Measurements from ENCODE around the gene TMEM183A. TPM values are rescaled to one million over a fixed set of nuclear protein-coding genes. Genes with fewer than 3 reads are reported as not detected.
"Not testable (repeated sequence)": the region's sequence is repeated elsewhere in the genome, so short reads cannot be mapped to it uniquely, and the experiment has no call there.

TMEM183A gene
- total RNA-seq, 1 experiment from 2014 or later = 59.1 TPM

DNA sequence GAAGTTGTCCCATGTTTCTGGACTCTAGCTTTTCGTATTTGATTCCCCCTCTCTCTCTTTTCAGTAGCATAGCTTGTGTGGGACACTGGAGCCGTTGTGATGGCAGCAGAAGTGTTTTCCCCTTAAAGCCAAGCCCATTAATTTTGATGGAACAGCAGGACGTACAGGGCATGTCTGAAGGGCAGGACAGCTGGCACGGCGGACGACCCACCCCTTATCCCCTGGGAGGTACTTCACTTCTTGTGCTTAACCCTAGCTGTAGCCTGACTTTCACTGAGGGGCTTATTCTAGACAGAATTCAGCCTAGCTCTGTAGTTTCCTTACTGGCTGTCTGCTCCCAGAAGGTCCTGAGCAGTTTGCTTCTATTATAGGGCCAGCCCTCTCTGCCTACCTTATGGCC lies 10.5 kb downstream of the TMEM183A start:
- BruUV-seq (replicated peaks) = no TSS peak
- DNase-seq (ENCODE audit: low read depth, low spot score) (no peak), ATAC-seq (no peak)
- no peak overlapping the region for H3K27ac ChIP-seq (ENCODE audit: low read length)
- H3K27me3 ChIP-seq (ENCODE audit: control insufficient read depth, insufficient read depth, low read length) = no peaks in the 10 kb centered on the region
- peaks cover 42% of the 10 kb centered on the region for H3K36me3 ChIP-seq (ENCODE audit: control insufficient read depth, insufficient read depth, low read length)
- H3K9me3 ChIP-seq (ENCODE audit: control insufficient read depth, insufficient read depth, low read depth, low read length) = no peaks in the 10 kb centered on the region
- CTCF ChIA-PET = no interaction called here
- no peak for TF ChIP-seq POLR2AphosphoS5 (IDR thresholded peaks at IDR 0.05; ENCODE audit: low read depth, low read length)
- TF ChIP-seq TCF7L2 (IDR thresholded peaks at IDR 0.05; ENCODE audit: low read depth, low read length) = no peak
- TF ChIP-seq, protein P1, sequence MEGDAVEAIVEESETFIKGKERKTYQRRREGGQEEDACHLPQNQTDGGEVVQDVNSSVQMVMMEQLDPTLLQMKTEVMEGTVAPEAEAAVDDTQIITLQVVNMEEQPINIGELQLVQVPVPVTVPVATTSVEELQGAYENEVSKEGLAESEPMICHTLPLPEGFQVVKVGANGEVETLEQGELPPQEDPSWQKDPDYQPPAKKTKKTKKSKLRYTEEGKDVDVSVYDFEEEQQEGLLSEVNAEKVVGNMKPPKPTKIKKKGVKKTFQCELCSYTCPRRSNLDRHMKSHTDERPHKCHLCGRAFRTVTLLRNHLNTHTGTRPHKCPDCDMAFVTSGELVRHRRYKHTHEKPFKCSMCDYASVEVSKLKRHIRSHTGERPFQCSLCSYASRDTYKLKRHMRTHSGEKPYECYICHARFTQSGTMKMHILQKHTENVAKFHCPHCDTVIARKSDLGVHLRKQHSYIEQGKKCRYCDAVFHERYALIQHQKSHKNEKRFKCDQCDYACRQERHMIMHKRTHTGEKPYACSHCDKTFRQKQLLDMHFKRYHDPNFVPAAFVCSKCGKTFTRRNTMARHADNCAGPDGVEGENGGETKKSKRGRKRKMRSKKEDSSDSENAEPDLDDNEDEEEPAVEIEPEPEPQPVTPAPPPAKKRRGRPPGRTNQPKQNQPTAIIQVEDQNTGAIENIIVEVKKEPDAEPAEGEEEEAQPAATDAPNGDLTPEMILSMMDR (IDR thresholded peaks at IDR 0.05) = no peak
- TF ChIP-seq REST (IDR thresholded peaks at IDR 0.05; ENCODE audit: insufficient read depth in 1 of 2, low read depth in 2 of 2, low read length in 1 of 2) = no peak
- no peak for TF ChIP-seq SIN3A (IDR thresholded peaks at IDR 0.05; ENCODE audit: borderline replicate concordance, insufficient read depth, low read depth, low read length)
- POLR2A ChIA-PET = no interaction called here
- in situ Hi-C loops (cut with HindIII; ENCODE audit: low pct_unique_long_range_greater_than_20kb, low sequenced_read_pairs) (no loop called here), intact Hi-C loops (cut with micrococcal nuclease; ENCODE audit: unreplicated experiment) (no loop called here)
- no peak overlapping the region for H3K4me3 ChIP-seq (ENCODE audit: low read depth in 2 of 2, low read length in 2 of 2)
- H3K4me1 ChIP-seq (ENCODE audit: control insufficient read depth, insufficient read depth, low read length) = no peaks in the 10 kb centered on the region

DNA sequence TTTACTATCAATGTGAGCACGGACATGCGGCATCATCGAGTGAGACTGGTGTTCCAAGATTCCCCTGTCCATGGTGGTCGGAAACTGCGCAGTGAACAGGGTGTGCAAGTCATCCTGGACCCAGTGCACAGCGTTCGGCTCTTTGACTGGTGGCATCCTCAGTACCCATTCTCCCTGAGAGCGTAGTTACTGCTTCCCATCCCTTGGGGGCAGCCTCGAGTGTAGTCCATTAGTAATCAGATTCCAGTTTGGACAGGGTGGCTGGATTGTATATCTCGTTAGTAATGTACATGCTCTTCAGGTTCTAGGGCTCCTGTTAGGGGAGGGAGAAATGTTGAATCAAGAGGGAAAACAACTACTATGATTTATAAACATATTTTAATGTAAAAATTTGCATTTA lies 15.7 kb downstream of the TMEM183A start:
- intact Hi-C loops (cut with micrococcal nuclease; ENCODE audit: unreplicated experiment); DNase-seq (ENCODE audit: low read depth, low spot score); POLR2A ChIA-PET; BruUV-seq (replicated peaks); H3K9me3 ChIP-seq (ENCODE audit: control insufficient read depth, insufficient read depth, low read depth, low read length); CTCF ChIA-PET; H3K4me3 ChIP-seq (ENCODE audit: low read depth in 2 of 2, low read length in 2 of 2); H3K27me3 ChIP-seq (ENCODE audit: control insufficient read depth, insufficient read depth, low read length); H3K27ac ChIP-seq (ENCODE audit: low read length); in situ Hi-C loops (cut with HindIII; ENCODE audit: low pct_unique_long_range_greater_than_20kb, low sequenced_read_pairs); H3K4me1 ChIP-seq (ENCODE audit: control insufficient read depth, insufficient read depth, low read length): not testable (repeated sequence)
- ATAC-seq = peak; percentile 69
- peaks cover 29% of the 10 kb centered on the region for H3K36me3 ChIP-seq (ENCODE audit: control insufficient read depth, insufficient read depth, low read length)
- TF ChIP-seq, protein P1 (IDR thresholded peaks at IDR 0.05) = peak; percentile 48

GRCh38 chr1:203025686-203026030 lies 18.5 kb downstream of the TMEM183A start:
- Histone ChIP-seq H3K36me3 (ENCODE audit: control insufficient read depth, insufficient read depth, low read length) (peaks cover 19% of the 10 kb centered on the region), H3K4me1 (ENCODE audit: control insufficient read depth, insufficient read depth, low read length) (peaks cover 5% of the 10 kb centered on the region), H3K27me3 (ENCODE audit: control insufficient read depth, insufficient read depth, low read length) (no peaks in the 10 kb centered on the region; the same call in 1 of the 2 replicates), H3K9me3 (ENCODE audit: control insufficient read depth, insufficient read depth, low read depth, low read length) (no peaks in the 10 kb centered on the region), H3K27ac (ENCODE audit: low read length) (peak overlapping the region; percentile 84), H3K4me3 (ENCODE audit: low read depth in 2 of 2, low read length in 2 of 2) (peak overlapping the region; percentile 53 to 66)
- no peak for TF ChIP-seq REST (IDR thresholded peaks at IDR 0.05; ENCODE audit: insufficient read depth in 1 of 2, low read depth in 2 of 2, low read length in 1 of 2)
- TF ChIP-seq, protein P1 (IDR thresholded peaks at IDR 0.05) = no peak
- no peak for TF ChIP-seq SIN3A (IDR thresholded peaks at IDR 0.05; ENCODE audit: borderline replicate concordance, insufficient read depth, low read depth, low read length)
- no peak for TF ChIP-seq TCF7L2 (IDR thresholded peaks at IDR 0.05; ENCODE audit: low read depth, low read length)
- TF ChIP-seq POLR2AphosphoS5 (IDR thresholded peaks at IDR 0.05; ENCODE audit: low read depth, low read length) = no peak
- ChIA-PET POLR2A (no interaction called here), CTCF (interaction anchor here (0.6 to 1.3 kb wide), 2 partner anchors 14 to 1233 kb away, joined by 7 to 16 read pairs; no protein-coding TSS in a partner anchor)
- peak; percentile 2; the same call in 1 of the 2 replicates for ATAC-seq
- no TSS peak for BruUV-seq (replicated peaks)
- DNase-seq (ENCODE audit: low read depth, low spot score) = no peak
- intact Hi-C loops (cut with micrococcal nuclease; ENCODE audit: unreplicated experiment) = no loop called here
- in situ Hi-C loops (cut with HindIII; ENCODE audit: low pct_unique_long_range_greater_than_20kb, low sequenced_read_pairs) = no loop called here

Measured in Panc1 (cell line).